Osteocyte (in vitro differentiated cells): ENCODE measurements around the gene TCL1A. TPM values are rescaled to one million over a fixed set of nuclear protein-coding genes. Genes with fewer than 3 reads are reported as not detected.
"Not testable (repeated sequence)": the region's sequence is repeated elsewhere in the genome, so short reads cannot be mapped to it uniquely, and the experiment has no call there.

Experiments
- DNase-seq: peaks from one replicate; pipeline ENCODE4 v3.0.0; 2021; ENCODE audit warnings: mixed read lengths; ENCODE audit not compliant: unreplicated experiment; ENCODE audit errors: extremely low spot score
- H3K27ac Mint-ChIP-seq: one replicate; pipeline ENCODE4 v1.8.0; 2021; ENCODE audit warnings: mild to moderate bottlenecking, mixed read lengths; ENCODE audit not compliant: unreplicated experiment
- H3K27me3 Mint-ChIP-seq: one replicate; pipeline ENCODE4 v1.8.0; 2021; ENCODE audit warnings: mixed read lengths; ENCODE audit not compliant: unreplicated experiment
- H3K36me3 Mint-ChIP-seq: one replicate; pipeline ENCODE4 v1.8.0; 2021; ENCODE audit warnings: mixed read lengths; ENCODE audit not compliant: unreplicated experiment
- H3K4me1 Mint-ChIP-seq: one replicate; pipeline ENCODE4 v1.8.0; 2021; ENCODE audit warnings: mixed read lengths; ENCODE audit not compliant: unreplicated experiment
- H3K4me3 Mint-ChIP-seq: one replicate; pipeline ENCODE4 v1.8.0; 2021; ENCODE audit warnings: mild to moderate bottlenecking, moderate library complexity, mixed read lengths; ENCODE audit not compliant: unreplicated experiment
- H3K9me3 Mint-ChIP-seq: one replicate; pipeline ENCODE4 v1.8.0; 2021; ENCODE audit warnings: mixed read lengths; ENCODE audit not compliant: unreplicated experiment
- long read RNA-seq: library from polyadenylated mRNA; unstranded; transcript quantifications from one replicate; pipeline ENCODE4 v2.0.0, GENCODE V29; 2021
- total RNA-seq: library from RNA; stranded (reverse); gene quantifications from 2 replicates; pipeline ENCODE4 v1.2.1, GENCODE V29; 2021
- TF ChIP-seq, protein P1 (sequence below): fragments of 200-600 bp; sonication (generic); IDR thresholded peaks from 2 replicates; pipeline ENCODE4 v1.5.0; 2021; ENCODE audit warnings: antibody characterized with exemption, mild to moderate bottlenecking, moderate library complexity

Gene TCL1A, protein sequence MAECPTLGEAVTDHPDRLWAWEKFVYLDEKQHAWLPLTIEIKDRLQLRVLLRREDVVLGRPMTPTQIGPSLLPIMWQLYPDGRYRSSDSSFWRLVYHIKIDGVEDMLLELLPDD
- total RNA-seq, result not detected in 2 replicates
- long read RNA-seq, result 0 reads

DNA sequence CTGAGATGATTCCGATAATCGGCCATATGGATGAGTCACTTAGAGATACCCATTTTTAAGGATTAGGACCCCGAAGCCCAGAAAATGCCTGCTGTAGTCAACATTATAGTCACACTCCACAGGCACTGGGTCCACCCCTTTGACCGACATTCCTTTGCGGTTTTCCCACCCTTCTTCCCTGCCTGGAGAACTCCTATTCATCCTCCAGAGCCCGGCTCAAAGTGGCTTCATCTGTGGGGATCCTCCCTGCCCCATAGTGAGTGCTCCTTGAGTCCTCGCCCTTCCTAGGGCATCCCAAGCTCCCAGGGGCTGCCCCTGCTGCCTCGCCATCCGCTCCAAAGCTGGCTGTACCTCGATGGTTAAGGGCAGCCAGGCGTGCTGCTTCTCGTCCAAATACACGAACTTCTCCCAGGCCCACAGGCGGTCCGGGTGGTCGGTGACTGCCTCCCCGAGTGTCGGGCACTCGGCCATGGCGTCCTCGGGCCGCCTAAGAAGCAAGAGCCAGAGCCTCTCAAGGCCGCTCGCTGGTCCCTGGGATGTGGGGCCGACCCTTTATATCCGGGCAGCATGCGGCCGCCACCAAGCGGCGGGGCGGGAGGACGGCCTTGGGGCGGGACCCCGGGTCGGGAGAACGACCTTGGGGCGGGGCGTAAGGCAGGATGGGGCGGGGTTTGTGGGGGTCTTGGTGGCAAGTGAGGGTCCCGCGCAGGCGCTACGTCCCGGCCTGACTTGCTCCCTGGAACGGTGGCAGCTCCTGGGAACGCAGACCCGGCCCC, at the start of gene TCL1A:
TSS of gene TCL1A (minus strand) at position 530 of the 776 bp plus-strand sequence. CDS start at position 471, 59 bp downstream.
- DNase-seq, result no peak
- no peaks in the 10 kb centered on the region for H3K9me3 Mint-ChIP-seq
- no peak within 1 kb of the TSS for H3K4me3 Mint-ChIP-seq
- H3K36me3 Mint-ChIP-seq, result no peaks in the 10 kb centered on the region
- H3K27ac Mint-ChIP-seq, result no peak within 1 kb of the TSS
- TF ChIP-seq, protein P1, sequence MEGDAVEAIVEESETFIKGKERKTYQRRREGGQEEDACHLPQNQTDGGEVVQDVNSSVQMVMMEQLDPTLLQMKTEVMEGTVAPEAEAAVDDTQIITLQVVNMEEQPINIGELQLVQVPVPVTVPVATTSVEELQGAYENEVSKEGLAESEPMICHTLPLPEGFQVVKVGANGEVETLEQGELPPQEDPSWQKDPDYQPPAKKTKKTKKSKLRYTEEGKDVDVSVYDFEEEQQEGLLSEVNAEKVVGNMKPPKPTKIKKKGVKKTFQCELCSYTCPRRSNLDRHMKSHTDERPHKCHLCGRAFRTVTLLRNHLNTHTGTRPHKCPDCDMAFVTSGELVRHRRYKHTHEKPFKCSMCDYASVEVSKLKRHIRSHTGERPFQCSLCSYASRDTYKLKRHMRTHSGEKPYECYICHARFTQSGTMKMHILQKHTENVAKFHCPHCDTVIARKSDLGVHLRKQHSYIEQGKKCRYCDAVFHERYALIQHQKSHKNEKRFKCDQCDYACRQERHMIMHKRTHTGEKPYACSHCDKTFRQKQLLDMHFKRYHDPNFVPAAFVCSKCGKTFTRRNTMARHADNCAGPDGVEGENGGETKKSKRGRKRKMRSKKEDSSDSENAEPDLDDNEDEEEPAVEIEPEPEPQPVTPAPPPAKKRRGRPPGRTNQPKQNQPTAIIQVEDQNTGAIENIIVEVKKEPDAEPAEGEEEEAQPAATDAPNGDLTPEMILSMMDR, result no peak
- H3K27me3 Mint-ChIP-seq, result peaks cover 16% of the 10 kb centered on the region
- no peaks in the 10 kb centered on the region for H3K4me1 Mint-ChIP-seq

DNA sequence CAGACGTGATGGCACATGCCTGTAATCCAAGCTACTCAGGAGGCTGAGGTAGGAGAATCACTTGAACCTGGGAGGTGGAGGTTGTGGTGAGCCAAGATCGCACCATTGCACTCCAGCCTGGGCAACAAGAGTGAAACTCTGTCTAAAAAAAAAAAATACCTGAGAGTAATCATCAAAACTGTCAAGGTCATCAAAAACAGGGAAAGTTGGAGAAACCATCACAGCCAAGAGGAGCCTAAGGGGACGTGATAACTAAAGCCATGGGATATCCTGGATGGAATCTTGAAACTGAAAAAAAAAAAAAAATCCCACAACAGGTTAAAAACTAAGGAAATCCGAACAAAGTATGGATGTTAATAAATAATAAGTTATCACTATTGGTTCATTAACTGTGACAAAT, 49.1 kb upstream of the TCL1A start:
- DNase-seq, H3K4me3 Mint-ChIP-seq, H3K27ac Mint-ChIP-seq: not testable (repeated sequence)

DNA sequence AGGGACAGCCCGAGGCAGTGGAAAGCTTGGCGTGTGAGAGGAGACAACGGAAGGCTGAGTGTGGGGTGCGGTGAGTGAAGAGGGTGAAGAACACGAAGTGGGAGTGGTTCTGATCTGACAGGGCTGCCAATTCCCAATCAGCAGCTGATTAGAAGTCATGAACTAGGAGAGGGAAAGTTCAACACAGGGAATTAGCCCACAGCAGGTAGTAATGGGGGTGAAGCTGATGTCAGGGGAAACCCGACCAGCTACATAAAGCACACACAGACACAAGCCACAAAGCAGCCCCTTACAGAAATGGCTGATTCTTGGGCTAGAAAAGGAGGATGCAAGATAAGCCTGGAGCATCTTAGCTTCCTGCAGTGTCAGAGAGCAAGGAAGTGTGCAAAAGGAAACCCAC, 47.5 kb upstream of the TCL1A start:
- no peak overlapping the region for H3K4me3 Mint-ChIP-seq
- no peak overlapping the region for H3K27ac Mint-ChIP-seq
- H3K36me3 Mint-ChIP-seq, result no peaks in the 10 kb centered on the region
- no peaks in the 10 kb centered on the region for H3K9me3 Mint-ChIP-seq
- H3K27me3 Mint-ChIP-seq, result peaks cover 14% of the 10 kb centered on the region
- no peaks in the 10 kb centered on the region for H3K4me1 Mint-ChIP-seq
- DNase-seq, result no peak
- TF ChIP-seq, protein P1, result no peak

More for the DNA sequence above, 49.1 kb upstream of the TCL1A start:
- H3K9me3 Mint-ChIP-seq, H3K4me1 Mint-ChIP-seq, H3K36me3 Mint-ChIP-seq: not testable (repeated sequence)
- peaks cover 20% of the 10 kb centered on the region for H3K27me3 Mint-ChIP-seq

DNA sequence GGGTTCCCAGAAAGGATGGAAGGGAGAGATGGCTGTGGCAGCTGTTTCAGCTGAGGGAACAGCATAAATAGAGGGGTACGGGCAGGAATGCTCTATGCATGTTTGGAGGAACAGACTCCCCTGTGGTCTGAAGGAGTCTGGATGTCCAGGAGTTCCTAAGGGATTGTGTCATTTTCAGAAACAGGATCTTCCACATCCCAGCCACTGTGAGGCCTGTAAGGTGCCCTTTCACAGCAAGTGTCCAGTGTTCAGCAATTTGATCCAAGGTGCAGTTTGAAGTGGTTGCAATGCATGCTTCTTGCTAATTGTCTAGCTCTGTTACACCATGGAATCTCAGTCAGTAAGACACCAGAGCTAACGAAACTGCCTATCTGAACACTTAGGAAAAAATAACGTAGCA, 46.7 kb upstream of the TCL1A start:
- Mint-ChIP-seq H3K36me3 (no peaks in the 10 kb centered on the region), H3K4me3 (no peak overlapping the region), H3K27me3 (peaks cover 14% of the 10 kb centered on the region), H3K9me3 (no peaks in the 10 kb centered on the region), H3K4me1 (no peaks in the 10 kb centered on the region), H3K27ac (no peak overlapping the region)
- TF ChIP-seq, protein P1, result no peak
- DNase-seq, result no peak

DNA sequence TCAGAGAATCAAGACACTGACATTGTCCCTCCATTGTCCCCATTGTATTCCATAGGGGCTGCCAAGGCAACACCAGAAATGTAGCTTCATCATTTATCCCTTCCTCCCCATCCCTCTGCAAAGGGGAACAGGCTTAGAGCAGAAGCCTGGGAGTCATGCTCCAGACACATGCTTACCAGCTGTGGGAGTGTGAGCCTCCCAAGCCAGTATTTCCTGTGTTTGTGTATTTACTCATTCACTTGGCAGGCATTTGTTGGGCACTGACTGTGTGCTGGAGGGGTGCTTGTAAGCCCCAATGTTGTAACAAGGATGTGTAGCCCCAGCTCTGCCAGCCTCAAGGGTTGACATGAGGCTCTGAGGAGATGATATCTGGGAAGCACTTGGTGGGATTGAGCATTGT, 46.0 kb upstream of the TCL1A start:
- no peak overlapping the region for H3K27ac Mint-ChIP-seq
- DNase-seq, result no peak
- H3K4me1 Mint-ChIP-seq, result no peaks in the 10 kb centered on the region
- H3K27me3 Mint-ChIP-seq, result peaks cover 14% of the 10 kb centered on the region
- no peak overlapping the region for H3K4me3 Mint-ChIP-seq
- no peaks in the 10 kb centered on the region for H3K36me3 Mint-ChIP-seq
- H3K9me3 Mint-ChIP-seq, result no peaks in the 10 kb centered on the region
- TF ChIP-seq, protein P1, result no peak
